ENCODE data around the gene RGL1.
"Not testable (repeated sequence)": the region's sequence is repeated elsewhere in the genome, so short reads cannot be mapped to it uniquely, and the experiment has no call there.

Gene RGL1

DNA sequence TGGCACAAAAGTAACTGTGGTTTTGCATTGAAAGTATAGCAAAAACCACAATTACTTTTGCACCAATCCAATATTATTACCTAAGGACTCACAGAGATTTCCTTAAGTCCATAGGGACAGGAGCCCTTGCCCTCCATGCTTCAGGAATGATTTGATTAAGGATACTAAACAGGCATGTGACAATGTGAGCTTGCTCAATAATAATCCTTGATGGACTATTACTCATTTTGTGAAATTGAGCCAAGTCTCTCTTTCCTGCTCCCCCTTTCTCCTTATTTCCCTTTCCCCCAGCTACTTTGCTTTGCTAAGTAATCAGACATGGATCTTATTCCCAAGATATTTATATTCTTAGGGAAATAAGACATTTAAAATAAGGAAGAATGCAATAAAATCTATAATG, 21.6 kb upstream of the RGL1 start:
- Histone ChIP-seq H3K4me3 (no peak overlapping the region), H3K9me3 (peaks cover 13% of the 10 kb centered on the region; the same call in 1 of the 2 replicates), H3K36me3 (no peaks in the 10 kb centered on the region), H3K27ac (no peak overlapping the region), H3K4me2 (no peak overlapping the region), H4K20me1 (no peaks in the 10 kb centered on the region), H3K27me3 (no peaks in the 10 kb centered on the region), H3K4me1 (peaks cover 10% of the 10 kb centered on the region), H3K9ac (no peak overlapping the region)
- TF ChIP-seq Cebpa-rat (IDR thresholded peaks at IDR 0.05), result no peak

DNA sequence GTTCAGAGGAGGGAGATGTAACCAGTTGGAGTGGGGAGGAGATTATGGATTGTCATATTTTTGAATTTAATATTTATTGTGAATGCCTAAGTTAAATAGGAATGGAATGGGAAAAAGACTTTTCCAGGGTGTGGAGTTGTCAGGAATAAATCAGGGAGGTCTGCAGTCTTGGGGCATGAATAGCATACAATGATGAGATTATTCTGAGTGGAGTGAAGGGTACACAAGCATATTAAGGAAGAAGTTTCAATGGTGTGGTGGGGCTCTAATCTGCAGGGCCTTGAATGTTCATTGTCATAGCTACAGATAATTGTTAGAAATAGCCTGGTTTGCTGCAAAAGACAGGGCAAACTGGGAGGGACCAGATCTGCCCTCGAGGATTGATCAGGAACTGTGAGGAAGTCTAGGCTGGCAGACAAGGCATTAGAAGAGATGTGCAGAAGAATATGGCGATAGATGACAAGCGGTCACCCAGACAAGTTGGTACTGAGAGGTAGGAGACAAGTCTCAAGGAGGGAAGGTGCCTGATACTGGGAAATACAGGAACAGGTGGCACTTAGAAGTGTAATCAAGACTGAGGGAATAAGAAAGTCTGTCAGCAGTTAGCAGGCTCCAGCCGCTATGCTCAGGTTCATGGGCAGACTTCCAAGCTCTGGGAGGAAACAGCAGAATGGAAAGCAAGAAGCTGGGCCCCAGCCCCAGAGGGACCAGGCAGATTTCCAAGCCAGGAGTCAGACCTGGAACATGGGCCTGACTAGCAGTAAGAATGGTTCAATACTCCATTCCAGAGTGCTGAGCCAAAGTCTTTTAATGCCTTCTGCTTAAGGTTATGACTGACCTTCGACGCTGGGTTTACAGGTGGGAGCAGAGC, 20.9 kb upstream of the RGL1 start:
- Histone ChIP-seq H3K9me3 (peaks cover 9% of the 10 kb centered on the region; the same call in 1 of the 2 replicates), H4K20me1 (no peaks in the 10 kb centered on the region), H3K27ac (no peak overlapping the region), H3K4me2 (no peak overlapping the region), H3K4me3 (no peak overlapping the region), H3K36me3 (no peaks in the 10 kb centered on the region), H3K4me1 (peaks cover 4% of the 10 kb centered on the region), H3K9ac (no peak overlapping the region), H3K27me3 (no peaks in the 10 kb centered on the region)
- no peak for TF ChIP-seq Cebpa-rat (IDR thresholded peaks at IDR 0.05)

DNA sequence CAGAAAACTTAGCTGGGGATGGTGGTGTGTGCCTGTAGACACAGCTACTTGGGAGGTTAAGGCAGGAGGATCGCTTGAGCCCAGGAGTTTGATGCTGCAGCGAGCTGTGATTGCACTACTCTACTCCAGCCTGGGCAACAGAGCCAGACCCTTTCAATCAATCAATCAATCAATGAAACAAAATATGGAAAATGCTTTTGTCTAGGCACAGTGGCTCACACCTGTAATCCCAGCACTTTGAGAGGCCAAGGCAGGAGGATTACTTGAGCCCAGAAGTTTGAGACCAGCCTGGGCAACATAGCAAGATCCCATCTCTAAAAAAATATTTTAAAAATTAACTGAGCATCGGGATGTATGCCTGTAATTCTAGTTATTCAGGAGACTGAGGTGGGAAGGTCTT, 19.0 kb upstream of the RGL1 start:
- not testable (repeated sequence) for H3K4me2 ChIP-seq, H3K27me3 ChIP-seq, H4K20me1 ChIP-seq, H3K27ac ChIP-seq, H3K9me3 ChIP-seq, H3K36me3 ChIP-seq, H3K4me1 ChIP-seq, H3K4me3 ChIP-seq, H3K9ac ChIP-seq

DNA sequence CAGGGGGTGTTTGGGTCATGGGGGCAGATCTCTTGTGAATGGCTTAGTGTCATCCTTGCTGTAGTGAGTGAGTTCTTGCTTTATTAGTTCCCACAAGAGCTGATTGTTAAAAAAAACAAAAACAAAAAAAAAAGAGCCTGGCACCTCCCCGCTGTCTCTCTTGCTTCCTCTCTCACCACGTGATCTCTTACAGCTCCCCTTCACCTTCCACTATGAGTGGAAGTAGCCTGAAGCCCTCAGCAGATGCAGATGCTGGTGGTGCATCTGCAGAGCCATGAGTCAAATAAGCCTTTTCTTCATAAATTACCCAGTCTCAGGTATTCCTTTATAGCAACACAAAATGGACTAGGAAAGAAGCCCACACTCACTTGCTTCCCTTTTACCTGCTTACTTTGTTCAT, 17.2 kb upstream of the RGL1 start:
- TF ChIP-seq Cebpa-rat (IDR thresholded peaks at IDR 0.05), result no peak
- peaks cover under 1% of the 10 kb centered on the region; the same call in 1 of the 2 replicates for H3K9me3 ChIP-seq

DNA sequence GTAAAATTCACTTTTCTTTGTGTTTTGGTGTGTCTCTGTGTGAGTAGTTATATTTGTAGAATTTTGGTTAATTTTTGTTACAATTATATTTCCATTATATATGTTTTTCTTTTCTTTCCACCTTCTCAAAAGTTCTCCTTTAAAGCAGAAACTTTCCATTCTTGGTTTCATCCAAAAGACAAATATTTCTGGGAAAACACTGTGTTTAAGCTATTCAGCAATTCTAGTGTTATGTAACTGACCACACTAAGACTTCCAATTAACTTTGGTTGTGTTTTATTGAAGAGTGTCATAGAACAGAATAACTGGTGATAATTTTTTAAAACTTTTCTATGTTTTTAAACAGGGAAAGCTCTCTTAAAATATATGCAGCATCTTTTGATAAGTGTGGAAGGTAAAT, 13.6 kb upstream of the RGL1 start:
- no peaks in the 10 kb centered on the region for H3K4me1 ChIP-seq
- H3K4me3 ChIP-seq, result no peak overlapping the region
- H3K27me3 ChIP-seq, result no peaks in the 10 kb centered on the region
- H3K9me3 ChIP-seq, result peaks cover 6% of the 10 kb centered on the region; the same call in 1 of the 2 replicates
- no peak overlapping the region for H3K27ac ChIP-seq
- no peak for TF ChIP-seq Cebpa-rat (IDR thresholded peaks at IDR 0.05)
- H3K4me2 ChIP-seq, result no peak overlapping the region
- no peaks in the 10 kb centered on the region for H3K36me3 ChIP-seq
- H3K9ac ChIP-seq, result no peak overlapping the region
- H4K20me1 ChIP-seq, result no peaks in the 10 kb centered on the region

More for the DNA sequence above, 17.2 kb upstream of the RGL1 start:
- Histone ChIP-seq H3K9ac (no peak overlapping the region), H3K4me2 (no peak overlapping the region), H3K4me3 (no peak overlapping the region), H3K4me1 (no peaks in the 10 kb centered on the region), H3K27ac (no peak overlapping the region), H3K27me3 (no peaks in the 10 kb centered on the region), H4K20me1 (no peaks in the 10 kb centered on the region), H3K36me3 (no peaks in the 10 kb centered on the region)

DNA sequence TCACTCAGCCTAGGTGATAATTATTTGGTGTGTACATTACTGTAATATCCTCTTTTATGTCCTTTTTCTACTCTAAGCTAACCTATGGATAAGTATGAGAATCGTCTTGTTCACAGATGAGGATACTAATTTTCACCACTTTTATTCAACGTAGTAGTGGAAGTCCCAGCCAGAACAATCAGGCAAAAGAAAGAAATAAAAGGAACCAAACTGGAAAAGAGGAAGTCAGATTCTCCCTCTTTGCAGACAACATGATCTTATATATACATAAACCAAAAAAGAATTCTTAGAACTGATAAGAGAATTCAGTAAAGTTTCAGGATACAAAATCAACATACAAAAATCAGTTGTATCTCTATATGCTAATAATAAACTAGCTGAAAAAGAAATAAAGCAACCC, 12.6 kb upstream of the RGL1 start:
- Histone ChIP-seq H3K36me3 (no peaks in the 10 kb centered on the region), H3K4me1 (no peaks in the 10 kb centered on the region), H3K9me3 (peaks cover 6% of the 10 kb centered on the region; the same call in 1 of the 2 replicates), H3K27me3 (no peaks in the 10 kb centered on the region), H3K9ac (no peak overlapping the region), H3K4me2 (no peak overlapping the region), H3K27ac (no peak overlapping the region), H4K20me1 (no peaks in the 10 kb centered on the region), H3K4me3 (no peak overlapping the region)
- no peak for TF ChIP-seq Cebpa-rat (IDR thresholded peaks at IDR 0.05)

GRCh38 chr1:183794088-183794487, 10.8 kb upstream of the RGL1 start:
- no peaks in the 10 kb centered on the region for H3K27me3 ChIP-seq
- peaks cover 6% of the 10 kb centered on the region; the same call in 1 of the 2 replicates for H3K4me1 ChIP-seq
- H3K27ac ChIP-seq, result no peak overlapping the region
- no peak for TF ChIP-seq Cebpa-rat (IDR thresholded peaks at IDR 0.05)
- no peak overlapping the region for H3K4me2 ChIP-seq
- peaks cover 13% of the 10 kb centered on the region for H3K9me3 ChIP-seq
- H3K9ac ChIP-seq, result no peak overlapping the region
- no peaks in the 10 kb centered on the region for H4K20me1 ChIP-seq
- H3K4me3 ChIP-seq, result no peak overlapping the region
- H3K36me3 ChIP-seq, result no peaks in the 10 kb centered on the region

DNA sequence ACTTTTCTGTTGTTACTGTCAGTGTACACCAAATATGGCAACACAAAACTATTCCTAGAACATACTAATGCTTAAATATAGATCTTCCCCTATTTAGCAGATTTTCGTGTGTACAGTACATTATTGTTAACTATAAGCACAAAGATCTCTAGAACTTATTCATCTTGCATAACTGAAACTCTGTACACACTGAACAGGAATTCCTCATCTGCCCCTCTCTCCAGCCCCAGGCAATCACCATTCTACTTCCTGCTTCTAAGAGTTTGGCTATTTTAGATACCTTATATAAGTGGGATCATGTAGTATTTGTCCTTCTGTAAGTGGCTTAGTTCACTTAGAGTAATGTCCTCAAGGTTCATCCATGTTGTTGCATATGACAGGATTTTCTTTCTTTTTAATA, 4.5 kb upstream of the RGL1 start:
- no peak overlapping the region for H3K4me2 ChIP-seq
- H3K9ac ChIP-seq, result no peak overlapping the region
- H4K20me1 ChIP-seq, result no peaks in the 10 kb centered on the region
- no peak overlapping the region for H3K4me3 ChIP-seq
- H3K4me1 ChIP-seq, result peaks cover 14% of the 10 kb centered on the region
- TF ChIP-seq Cebpa-rat (IDR thresholded peaks at IDR 0.05), result no peak
- H3K36me3 ChIP-seq, result 0 out of 2 replicates have a peak, but pooled peaks cover 3% of the 10 kb centered on the region
- no peak overlapping the region for H3K27ac ChIP-seq
- no peaks in the 10 kb centered on the region for H3K27me3 ChIP-seq
- H3K9me3 ChIP-seq, result peaks cover 41% of the 10 kb centered on the region

GRCh38 chr1:183801649-183802048, 3.3 kb upstream of the RGL1 start:
- peaks cover 41% of the 10 kb centered on the region for H3K9me3 ChIP-seq
- H3K4me1 ChIP-seq, result peaks cover 19% of the 10 kb centered on the region
- H4K20me1 ChIP-seq, result no peaks in the 10 kb centered on the region
- H3K9ac ChIP-seq, result no peak overlapping the region
- no peaks in the 10 kb centered on the region for H3K27me3 ChIP-seq
- H3K36me3 ChIP-seq, result 0 out of 2 replicates have a peak, but pooled peaks cover 3% of the 10 kb centered on the region
- no peak overlapping the region for H3K4me3 ChIP-seq
- TF ChIP-seq Cebpa-rat (IDR thresholded peaks at IDR 0.05), result no peak
- no peak overlapping the region for H3K27ac ChIP-seq
- no peak overlapping the region for H3K4me2 ChIP-seq

GRCh38 chr1:183804387-183804786, 533 bp upstream of the RGL1 start:
- Histone ChIP-seq H3K4me3 (peak overlapping the region; percentile 75), H4K20me1 (no peaks in the 10 kb centered on the region), H3K9ac (peak overlapping the region; percentile 86), H3K4me2 (peak overlapping the region; percentile 91), H3K4me1 (peaks cover 41% of the 10 kb centered on the region), H3K36me3 (peaks cover 19% of the 10 kb centered on the region), H3K9me3 (peaks cover 31% of the 10 kb centered on the region), H3K27me3 (no peaks in the 10 kb centered on the region), H3K27ac (peak overlapping the region; percentile 83)
- TF ChIP-seq Cebpa-rat (IDR thresholded peaks at IDR 0.05), result no peak

Measured in BLaER1 (cell line).